Vagina (tissue), 2 donors: Measurements from ENCODE around the gene RTL9.

ENCODE experiments used
- POLR2A ChIP-seq, 2 donors: fragments of 450-650 bp; IDR thresholded peaks; one replicate each; pipeline ENCODE4 v1.6.1; 2017; ENCODE audit warnings: antibody characterized with exemption in 2 of 2, mild to moderate bottlenecking in 2 of 2, moderate library complexity in 2 of 2
- POLR2AphosphoS5 ChIP-seq, 2 donors: sonication (generic); formaldehyde crosslinking; IDR thresholded peaks; one replicate each; pipeline ENCODE4 v1.9.0; 2017; ENCODE audit warnings: antibody characterized with exemption in 2 of 2, mild to moderate bottlenecking in 2 of 2, low read depth in 1 of 2; ENCODE audit not compliant: insufficient read depth in 1 of 2
- TF ChIP-seq, protein P1 (sequence below), 3 experiments: fragments of 450-650 bp in 2 of 3; fragments of 200-600 bp in 1 of 3; sonication (generic) in 1 of 3; IDR thresholded peaks; one replicate each; pipeline ENCODE4 v1.5.1; 2017 to 2019; ENCODE audit warnings: antibody characterized with exemption in 3 of 3, mild to moderate bottlenecking in 2 of 3, moderate library complexity in 2 of 3

DNA sequence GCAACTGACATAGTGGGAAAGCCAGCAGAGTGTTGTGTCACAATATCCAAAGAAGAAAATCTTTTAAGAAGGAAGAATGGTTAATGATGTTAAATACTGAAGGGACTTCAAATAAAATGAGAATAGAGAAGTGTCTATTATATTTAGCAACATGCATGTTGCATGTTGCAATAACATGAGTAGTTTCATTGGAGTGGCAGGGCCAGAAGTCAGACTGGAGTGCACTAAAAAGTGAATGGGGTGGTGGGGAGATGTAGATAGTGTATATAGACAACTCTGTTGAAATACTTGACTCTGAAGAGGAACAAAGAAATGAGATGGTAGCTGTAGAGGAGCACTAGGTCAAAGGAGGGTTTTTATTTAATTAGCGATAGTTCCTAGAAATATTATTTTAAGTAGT lies 31.3 kb upstream of the RTL9 start:
- TF ChIP-seq POLR2AphosphoS5 (IDR thresholded peaks at IDR 0.05; ENCODE audit: insufficient read depth in 1 of 2, low read depth in 1 of 2) (no peak), POLR2A (IDR thresholded peaks at IDR 0.05) (no peak)
- TF ChIP-seq, protein P1, sequence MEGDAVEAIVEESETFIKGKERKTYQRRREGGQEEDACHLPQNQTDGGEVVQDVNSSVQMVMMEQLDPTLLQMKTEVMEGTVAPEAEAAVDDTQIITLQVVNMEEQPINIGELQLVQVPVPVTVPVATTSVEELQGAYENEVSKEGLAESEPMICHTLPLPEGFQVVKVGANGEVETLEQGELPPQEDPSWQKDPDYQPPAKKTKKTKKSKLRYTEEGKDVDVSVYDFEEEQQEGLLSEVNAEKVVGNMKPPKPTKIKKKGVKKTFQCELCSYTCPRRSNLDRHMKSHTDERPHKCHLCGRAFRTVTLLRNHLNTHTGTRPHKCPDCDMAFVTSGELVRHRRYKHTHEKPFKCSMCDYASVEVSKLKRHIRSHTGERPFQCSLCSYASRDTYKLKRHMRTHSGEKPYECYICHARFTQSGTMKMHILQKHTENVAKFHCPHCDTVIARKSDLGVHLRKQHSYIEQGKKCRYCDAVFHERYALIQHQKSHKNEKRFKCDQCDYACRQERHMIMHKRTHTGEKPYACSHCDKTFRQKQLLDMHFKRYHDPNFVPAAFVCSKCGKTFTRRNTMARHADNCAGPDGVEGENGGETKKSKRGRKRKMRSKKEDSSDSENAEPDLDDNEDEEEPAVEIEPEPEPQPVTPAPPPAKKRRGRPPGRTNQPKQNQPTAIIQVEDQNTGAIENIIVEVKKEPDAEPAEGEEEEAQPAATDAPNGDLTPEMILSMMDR (IDR thresholded peaks at IDR 0.05) = no peak
